Measurements from ENCODE around the gene TPD52L1.

Gene TPD52L1

DNA sequence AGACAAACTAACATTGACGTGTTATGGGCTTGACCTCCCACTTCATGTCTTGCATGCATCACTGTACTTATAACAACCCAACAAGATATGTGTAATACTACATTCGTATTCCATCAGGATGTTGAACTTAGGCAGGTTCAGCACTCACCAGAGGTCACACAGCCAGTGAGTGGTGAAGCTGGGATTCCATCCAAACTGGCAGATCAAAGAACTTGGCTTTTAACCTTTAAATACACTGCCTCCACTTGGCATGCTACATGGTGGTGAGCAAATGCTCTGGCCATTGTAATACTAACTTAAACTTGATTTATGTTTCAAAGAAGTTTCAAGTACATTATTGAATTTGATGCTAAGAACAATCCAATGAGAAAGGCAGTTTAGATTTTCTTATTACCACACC, 158.9 kb downstream of the TPD52L1 start:
- DNase-seq = no peak

DNA sequence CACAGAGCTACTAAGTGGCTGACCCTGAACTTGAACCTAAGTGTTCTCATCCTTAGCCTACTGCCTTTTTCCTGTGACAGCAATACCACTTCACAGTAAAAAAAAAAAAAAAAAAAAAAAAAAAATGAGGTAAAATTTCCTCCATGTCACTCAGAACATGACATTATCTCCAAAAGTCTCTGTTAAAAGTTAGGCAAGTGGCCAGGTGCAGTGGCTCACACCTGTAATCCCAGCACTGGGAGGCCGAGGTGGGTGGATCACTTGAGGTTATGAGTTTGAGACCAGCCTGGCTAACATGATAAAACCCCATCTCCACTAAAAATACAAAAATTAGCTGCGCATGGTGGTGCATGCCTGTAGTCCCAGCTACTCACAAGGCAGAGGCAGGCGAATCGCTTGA, 159.4 kb downstream of the TPD52L1 start:
- DNase-seq = no peak
